ENCODE measurements around the gene HRH2.
"Not testable (repeated sequence)": the region's sequence is repeated elsewhere in the genome, so short reads cannot be mapped to it uniquely, and the experiment has no call there.

Gene HRH2

DNA sequence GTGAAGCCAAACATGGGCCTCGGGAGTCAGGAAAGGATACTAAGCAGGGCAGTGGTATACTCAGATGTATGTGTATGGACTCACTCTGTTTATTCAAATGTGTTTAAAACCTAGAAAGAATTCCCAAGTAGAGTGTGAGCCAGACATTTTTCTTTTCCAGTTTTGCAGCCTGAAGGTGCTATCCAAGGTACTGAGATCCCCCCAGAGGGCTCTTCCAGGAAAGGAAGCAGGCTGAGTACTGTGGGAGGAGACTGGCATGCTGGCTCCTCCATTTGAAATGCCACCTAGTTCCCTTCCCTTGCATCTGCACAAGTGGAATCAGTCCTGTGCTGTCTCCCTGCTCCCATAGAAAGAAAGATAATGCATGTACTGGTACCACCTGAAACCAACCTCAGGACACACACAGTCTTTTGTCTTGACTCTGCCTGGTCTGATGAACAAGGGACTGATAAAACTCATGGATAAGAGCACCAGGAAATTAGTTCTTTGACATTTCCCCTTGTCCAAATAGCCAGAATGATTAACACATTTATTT lies 85.9 kb downstream of the HRH2 start:
- intact Hi-C loops (cut with DNase I), result loop anchor here (10.0 kb wide), 1 partner anchor 131 kb away; the partner anchor contains the start of gene CPLX2
- peak in 2 of 42 donors; percentile 13 to 35 for DNase-seq

DNA sequence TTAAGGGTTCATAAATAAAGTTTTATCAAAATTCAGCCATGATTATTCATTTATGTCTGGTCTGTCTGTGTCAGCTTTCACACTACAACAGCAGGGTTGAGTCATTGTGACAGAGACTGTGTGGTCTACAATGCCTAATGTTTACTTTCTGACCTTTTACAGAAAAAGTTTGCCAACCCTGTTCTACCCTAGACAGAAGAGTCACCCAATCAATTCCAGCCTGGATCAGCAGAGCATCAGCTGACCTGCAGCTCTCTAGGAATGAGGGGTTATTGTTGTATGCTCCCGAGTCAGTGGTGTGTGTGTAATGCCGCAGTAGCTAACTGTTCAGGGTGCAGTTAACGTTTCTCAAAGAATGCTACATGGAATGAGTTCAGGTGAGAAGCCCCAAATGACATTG lies 87.3 kb downstream of the HRH2 start:
- intact Hi-C loops (cut with DNase I), result loop anchor here (10.0 kb wide), 1 partner anchor 130 kb away; the partner anchor contains the start of gene CPLX2
- peak in 1 of 42 donors; percentile 4 for DNase-seq

DNA sequence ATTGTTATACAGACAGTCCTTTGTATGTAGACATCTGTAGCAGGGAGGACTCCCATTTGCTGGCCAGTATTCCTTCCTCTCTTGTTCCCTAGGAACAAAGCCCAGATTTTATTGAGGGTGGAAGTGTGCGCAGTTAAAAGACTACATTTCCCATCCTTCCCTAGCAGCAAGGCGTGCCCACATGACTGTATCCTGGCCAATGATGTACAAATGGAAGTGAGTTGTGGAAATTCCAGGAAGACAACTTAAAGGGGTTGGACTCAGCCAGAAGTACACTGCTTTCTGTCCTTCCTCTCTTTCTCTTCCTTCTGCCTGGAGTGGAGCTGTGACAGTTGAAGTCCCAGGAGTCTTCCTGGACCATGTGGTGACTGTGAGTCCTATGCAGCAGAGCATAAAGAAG lies 89.0 kb downstream of the HRH2 start:
- intact Hi-C loops (cut with DNase I), result loop anchor here (10.0 kb wide), 1 partner anchor 128 kb away; the partner anchor contains the start of gene CPLX2
- DNase-seq, result peak in 24 of 42 donors; percentile 26 to 66 (median 41)

GRCh38 chr5:175747539-175748060 lies 89.7 kb downstream of the HRH2 start:
- DNase-seq, result peak in 3 of 42 donors; percentile 8 to 13 (median 12)
- intact Hi-C loops (cut with DNase I), result loop anchor here (10.0 kb wide), 1 partner anchor 127 kb away; the partner anchor contains the start of gene CPLX2

DNA sequence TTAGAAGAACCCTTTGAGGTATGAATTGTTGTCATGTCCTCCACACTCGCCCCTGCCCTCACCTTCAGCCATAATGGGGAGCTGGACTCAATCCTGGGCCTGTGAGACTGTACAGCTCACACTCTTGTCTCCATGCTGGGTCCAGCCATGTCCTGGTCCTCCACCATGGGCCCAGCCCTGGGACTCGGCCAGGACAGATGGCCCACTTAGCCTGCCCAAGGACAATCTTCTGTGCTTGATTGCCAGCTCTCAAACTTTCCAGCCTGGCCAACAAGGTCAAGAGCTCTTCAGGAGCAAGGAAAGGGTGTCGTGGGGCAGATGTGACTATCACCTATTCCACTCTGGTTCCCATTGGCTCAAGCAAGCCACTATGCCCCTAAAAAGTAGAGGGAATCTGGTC lies 90.8 kb downstream of the HRH2 start:
- intact Hi-C loops (cut with DNase I), result loop anchor here (10.0 kb wide), 1 partner anchor 126 kb away; the partner anchor contains the start of gene CPLX2
- peak in 3 of 42 donors; percentile 14 to 32 (median 16) for DNase-seq

DNA sequence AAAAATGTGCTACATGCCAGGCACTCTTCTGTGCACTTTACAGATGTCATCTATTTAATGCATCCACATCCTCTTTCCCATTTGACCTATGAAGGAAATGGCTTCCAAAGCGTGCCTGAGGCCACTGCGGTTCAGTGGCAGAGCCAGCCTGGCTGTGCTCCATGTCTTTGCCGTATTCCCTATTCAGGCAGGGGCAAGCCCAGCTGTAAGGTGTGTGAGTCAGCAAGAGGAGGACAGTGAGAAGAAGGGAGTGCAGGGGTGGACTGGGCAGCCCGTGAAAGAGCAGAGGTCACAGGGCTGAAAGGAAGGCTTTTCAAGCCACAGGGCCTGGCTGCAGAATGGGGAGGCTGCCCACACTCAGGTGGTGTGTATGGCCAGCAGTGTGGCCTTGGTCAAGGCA lies 91.7 kb downstream of the HRH2 start:
- DNase-seq, result peak in 3 of 42 donors; percentile 1 to 15 (median 10)
- intact Hi-C loops (cut with DNase I), result loop anchor here (10.0 kb wide), 1 partner anchor 125 kb away; the partner anchor contains the start of gene CPLX2

- DNase-seq, result peak in 3 of 42 donors; percentile 6 to 37 (median 34)
- intact Hi-C loops (cut with DNase I), result no loop called here
Measured at GRCh38 chr5:175750511-175750931, 92.7 kb downstream of the HRH2 start.

GRCh38 chr5:175751369-175751768 lies 93.5 kb downstream of the HRH2 start:
- DNase-seq, result peak in 3 of 42 donors; percentile 4 to 31 (median 7)
- intact Hi-C loops (cut with DNase I), result no loop called here

- intact Hi-C loops (cut with DNase I), result no loop called here
- DNase-seq, result peak in 3 of 42 donors; percentile 4 to 20 (median 15)
Measured at GRCh38 chr5:175752826-175753535, 95.1 kb downstream of the HRH2 start.

- DNase-seq, result peak in 3 of 42 donors; percentile 10 to 25 (median 21)
- intact Hi-C loops (cut with DNase I), result no loop called here
Measured at GRCh38 chr5:175753536-175754402, 95.9 kb downstream of the HRH2 start.

- DNase-seq, result not testable (repeated sequence)
Measured at GRCh38 chr5:175759991-175760390, 102.1 kb downstream of the HRH2 start.

More at GRCh38 chr5:175759991-175760390, 102.1 kb downstream of the HRH2 start:
- intact Hi-C loops (cut with DNase I), result not testable (repeated sequence)

All from head of caudate nucleus (tissue), 42 donors.